GM10266 (cell line): ENCODE measurements around the gene TSHZ3.

Experiments
- DNase-seq: peaks from one replicate; pipeline ENCODE4 v3.0.0; 2012; ENCODE audit errors: extremely low spot score
- TF ChIP-seq, protein P1 (sequence below): IDR thresholded peaks from 2 replicates; pipeline ENCODE4 v1.5.1; 2012; ENCODE audit warnings: mild to moderate bottlenecking, low read depth; ENCODE audit not compliant: control insufficient read depth, insufficient read depth; ENCODE audit errors: missing control alignments

TSHZ3 gene

DNA sequence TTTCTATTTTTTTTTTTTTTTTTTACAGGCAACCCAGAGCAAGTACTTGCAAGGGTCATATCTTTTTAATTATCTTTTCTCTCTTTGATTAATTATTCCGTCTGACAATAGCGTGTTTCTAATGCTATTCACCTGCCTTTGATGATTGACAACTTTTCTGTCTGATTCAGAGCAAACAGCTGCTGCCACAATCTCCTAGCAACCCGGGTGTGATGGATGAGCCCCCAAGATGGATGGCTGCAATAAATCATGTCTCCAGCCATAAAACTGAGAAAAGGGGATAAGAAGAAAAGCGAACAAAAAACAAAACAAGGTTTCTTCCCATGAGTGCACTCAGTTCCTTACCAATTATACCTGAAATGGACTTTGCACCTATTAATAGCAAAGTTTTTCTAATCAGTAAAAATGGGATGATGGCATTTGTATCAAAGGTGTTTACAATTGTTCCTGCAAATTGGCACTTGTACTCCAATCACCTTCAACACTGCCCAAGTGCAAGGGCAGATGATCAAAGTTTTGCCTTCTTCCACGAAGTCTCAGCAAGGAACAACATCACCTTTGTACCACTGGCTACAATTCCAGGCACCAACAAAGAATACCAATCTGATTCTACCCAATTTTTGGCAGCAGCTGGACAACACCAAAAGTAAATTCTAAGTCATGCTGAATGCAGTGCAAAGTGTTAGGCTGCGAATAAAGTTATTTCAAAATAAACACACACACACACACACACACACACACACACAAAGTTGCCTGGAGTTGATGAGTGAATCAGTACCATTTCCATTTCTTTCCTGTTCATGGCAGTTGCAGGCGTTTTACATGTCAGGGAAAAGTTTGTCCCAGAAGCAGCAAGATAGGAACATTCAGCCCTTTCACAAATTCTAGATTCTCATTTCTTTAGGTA is 12.0 kb downstream of the TSHZ3 start:
- DNase-seq, result no peak
- TF ChIP-seq, protein P1, sequence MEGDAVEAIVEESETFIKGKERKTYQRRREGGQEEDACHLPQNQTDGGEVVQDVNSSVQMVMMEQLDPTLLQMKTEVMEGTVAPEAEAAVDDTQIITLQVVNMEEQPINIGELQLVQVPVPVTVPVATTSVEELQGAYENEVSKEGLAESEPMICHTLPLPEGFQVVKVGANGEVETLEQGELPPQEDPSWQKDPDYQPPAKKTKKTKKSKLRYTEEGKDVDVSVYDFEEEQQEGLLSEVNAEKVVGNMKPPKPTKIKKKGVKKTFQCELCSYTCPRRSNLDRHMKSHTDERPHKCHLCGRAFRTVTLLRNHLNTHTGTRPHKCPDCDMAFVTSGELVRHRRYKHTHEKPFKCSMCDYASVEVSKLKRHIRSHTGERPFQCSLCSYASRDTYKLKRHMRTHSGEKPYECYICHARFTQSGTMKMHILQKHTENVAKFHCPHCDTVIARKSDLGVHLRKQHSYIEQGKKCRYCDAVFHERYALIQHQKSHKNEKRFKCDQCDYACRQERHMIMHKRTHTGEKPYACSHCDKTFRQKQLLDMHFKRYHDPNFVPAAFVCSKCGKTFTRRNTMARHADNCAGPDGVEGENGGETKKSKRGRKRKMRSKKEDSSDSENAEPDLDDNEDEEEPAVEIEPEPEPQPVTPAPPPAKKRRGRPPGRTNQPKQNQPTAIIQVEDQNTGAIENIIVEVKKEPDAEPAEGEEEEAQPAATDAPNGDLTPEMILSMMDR, result no peak

DNA sequence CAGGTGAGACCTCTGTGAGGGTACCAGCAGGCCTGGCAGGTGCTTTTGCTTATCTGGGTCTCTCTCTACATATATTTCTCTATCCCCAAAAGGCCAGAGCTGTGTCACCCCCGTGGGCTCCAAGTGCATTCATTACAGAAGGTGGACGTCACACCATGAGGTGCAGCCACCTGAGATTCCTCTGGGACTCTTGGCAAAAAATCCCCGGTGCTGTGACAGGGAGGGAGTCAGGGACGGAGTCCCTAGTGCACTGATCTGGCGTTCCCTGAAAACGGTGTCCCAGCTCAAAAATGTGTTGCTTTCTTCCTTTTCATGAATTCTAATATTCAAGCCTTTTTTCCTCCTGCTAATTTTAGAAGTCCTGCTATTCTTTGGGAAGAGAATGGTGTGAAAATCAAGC is 13.5 kb downstream of the TSHZ3 start:
- no peak for DNase-seq
- TF ChIP-seq, protein P1, result no peak

DNA sequence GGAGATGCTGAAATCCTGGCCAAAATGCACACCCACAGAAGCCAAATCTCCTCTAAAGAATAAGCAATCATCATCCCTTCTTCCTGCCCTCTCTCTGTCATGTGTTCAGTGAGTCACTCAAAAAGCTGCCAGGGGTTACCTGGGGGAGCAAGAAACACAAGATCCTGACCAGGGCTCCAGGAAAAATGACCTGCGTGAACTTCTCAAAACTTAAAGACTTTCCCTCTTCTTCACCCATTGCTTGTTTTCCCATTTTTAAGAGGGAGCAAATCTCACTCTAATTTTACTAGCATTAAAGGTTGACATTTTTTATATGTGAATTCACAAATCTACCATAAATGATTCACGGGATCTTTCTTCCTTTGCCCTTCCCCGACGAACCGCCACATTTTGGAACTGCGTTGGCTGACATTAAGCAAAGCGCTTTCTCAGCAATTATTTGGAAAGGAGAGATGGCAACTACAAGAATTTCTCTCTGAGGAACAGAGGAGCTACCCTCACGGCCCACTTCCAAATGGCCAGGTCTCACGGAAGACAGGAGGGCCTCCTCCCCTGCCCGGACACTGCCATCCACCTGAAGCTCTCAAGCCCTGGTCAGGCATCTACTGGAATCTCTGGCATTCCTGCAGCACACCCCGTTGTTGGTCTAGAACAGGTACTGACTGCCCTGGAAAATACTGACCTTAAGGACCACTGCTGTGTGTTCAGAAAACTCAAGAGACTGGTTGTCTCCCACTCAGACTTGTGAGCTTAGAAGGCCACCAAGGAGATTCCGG is 14.2 kb downstream of the TSHZ3 start:
- no peak for DNase-seq
- TF ChIP-seq, protein P1, result no peak

DNA sequence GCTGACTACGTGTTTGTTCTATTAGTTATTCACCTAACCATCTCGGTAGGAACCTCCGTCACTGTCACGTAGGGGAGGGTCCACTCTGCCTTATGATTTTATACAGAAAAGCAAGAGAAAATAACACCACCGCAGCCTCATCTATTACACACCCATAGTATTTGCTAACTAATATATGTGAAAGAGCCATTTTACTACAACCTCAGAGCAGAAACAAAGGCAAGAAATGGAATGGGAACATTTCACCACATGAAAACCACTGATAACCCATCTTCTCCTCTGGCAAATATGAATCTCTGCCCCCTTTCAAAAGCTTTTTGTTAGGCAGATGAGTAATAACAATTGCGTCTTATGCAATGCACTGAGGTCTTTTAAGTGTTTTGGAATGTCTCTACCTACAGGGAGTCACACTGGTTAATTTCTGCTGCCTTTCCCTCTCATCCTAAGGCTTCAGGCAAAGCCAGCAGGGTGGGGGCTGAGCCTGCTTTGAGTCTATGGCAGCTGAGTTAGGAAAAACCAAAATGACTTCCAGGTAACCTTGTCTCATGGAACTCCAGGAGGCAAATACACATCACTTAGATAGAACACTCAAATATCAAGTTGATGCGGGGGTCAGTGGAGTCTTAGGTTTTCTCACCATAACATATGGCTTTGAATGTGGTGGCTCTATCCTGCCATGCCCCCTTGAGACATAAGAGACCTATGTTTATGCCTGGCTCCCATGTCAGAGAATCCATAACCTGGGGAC is 15.0 kb downstream of the TSHZ3 start:
- TF ChIP-seq, protein P1, result no peak
- no peak for DNase-seq

DNA sequence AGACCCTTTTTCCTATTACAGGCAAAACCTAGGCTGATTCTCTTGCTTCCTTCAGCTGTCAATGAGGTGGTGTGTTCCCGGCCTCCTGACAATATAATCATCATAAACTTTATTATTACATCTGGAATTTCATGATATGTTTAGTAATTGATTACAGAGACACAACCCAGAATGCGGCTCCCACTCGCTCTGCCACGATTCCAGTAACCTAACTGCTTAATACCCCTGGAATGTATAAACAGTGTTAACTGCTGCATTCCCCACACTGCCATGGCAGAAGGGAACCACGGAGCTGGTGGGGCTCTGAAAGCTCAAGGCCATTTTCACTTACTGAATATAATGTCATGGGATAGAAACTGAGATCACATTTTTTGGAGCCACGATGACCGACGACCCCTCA is 17.1 kb downstream of the TSHZ3 start:
- DNase-seq, result no peak
- TF ChIP-seq, protein P1, result no peak

DNA sequence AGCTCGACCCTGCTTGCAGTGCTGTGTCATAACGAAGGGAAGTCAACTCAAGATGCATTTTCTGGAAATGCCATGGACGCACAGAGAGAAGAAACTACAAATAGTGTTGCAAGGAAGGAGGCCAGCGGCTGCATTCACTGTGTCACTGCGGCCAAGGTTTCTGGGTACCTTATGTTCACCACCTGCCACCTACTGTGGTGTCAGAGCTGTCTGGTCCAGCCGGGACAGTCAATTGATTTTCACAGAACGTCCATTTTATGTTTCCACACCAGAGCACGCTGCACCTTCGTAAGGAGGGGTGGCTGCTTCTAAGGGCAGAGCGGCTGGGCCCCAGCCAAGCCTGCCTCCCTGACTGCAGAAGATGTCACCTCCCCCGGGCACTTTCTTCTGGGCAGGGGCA is 17.7 kb downstream of the TSHZ3 start:
- TF ChIP-seq, protein P1, result no peak
- DNase-seq, result no peak
